GM12878 (cell line): ENCODE data around the gene MAP3K6.

Source experiments
- EP300 ChIP-seq, 2 experiments: fragments of 150-350 bp in 1 of 2; IDR thresholded peaks; 2 replicates each; pipeline ENCODE4 v1.6.1; 2011 to 2012; ENCODE audit warnings: low read depth in 2 of 2, low read length in 2 of 2, borderline replicate concordance in 1 of 2, improper control_type of control experiment in 1 of 2, inconsistent platforms in 1 of 2; ENCODE audit not compliant: control insufficient read depth in 1 of 2
- ETV6 ChIP-seq, 2 experiments: fragments of 450-650 bp in 1 of 2; IDR thresholded peaks in 1 of 2; conservative IDR thresholded peaks in 1 of 2; 2 replicates each; pipeline ENCODE4 v1.6.1; 2014; ENCODE audit warnings: antibody characterized with exemption in 1 of 2, borderline replicate concordance in 1 of 2, low read depth in 1 of 2, mild to moderate bottlenecking in 1 of 2, moderate library complexity in 1 of 2
- EZH2 ChIP-seq: IDR thresholded peaks from 2 replicates; pipeline ENCODE4 v1.6.1; 2012; ENCODE audit warnings: low read depth, mild to moderate bottlenecking, control low read depth, inconsistent platforms, low read length, borderline replicate concordance; ENCODE audit not compliant: control insufficient read depth
- FOS ChIP-seq: IDR thresholded peaks from 3 replicates; pipeline ENCODE4 v1.6.1; 2011; ENCODE audit warnings: borderline replicate concordance; ENCODE audit not compliant: insufficient read length; ENCODE audit errors: extremely low read depth
- FOXK2 ChIP-seq: fragments of 450-650 bp; IDR thresholded peaks from 2 replicates; pipeline ENCODE4 v1.6.1; 2017; ENCODE audit warnings: mild to moderate bottlenecking, moderate library complexity
- POLR2A ChIP-seq: IDR thresholded peaks from 2 replicates; pipeline ENCODE4 v1.6.1; 2011; ENCODE audit warnings: low read depth, mild to moderate bottlenecking, low read length
- RAD21 ChIP-seq: IDR thresholded peaks from 2 replicates; pipeline ENCODE4 v1.6.1; 2011; ENCODE audit warnings: mild to moderate bottlenecking, low read depth, low read length, moderate library complexity; ENCODE audit not compliant: insufficient read depth
- RAD51 ChIP-seq: fragments of 450-650 bp; IDR thresholded peaks from 2 replicates; pipeline ENCODE4 v1.6.1; 2016; ENCODE audit warnings: moderate library complexity, mild to moderate bottlenecking, inconsistent platforms
- RB1 ChIP-seq: fragments of 450-650 bp; formaldehyde crosslinking; IDR thresholded peaks from 2 replicates; pipeline ENCODE4 v1.6.1; 2017; ENCODE audit warnings: mild to moderate bottlenecking, borderline replicate concordance
- RCOR1 ChIP-seq: conservative IDR thresholded peaks from 2 replicates; pipeline ENCODE4 v1.6.1; 2012; ENCODE audit warnings: low read depth, low read length, improper control_type of control experiment
- RELA ChIP-seq: fragments of 450-650 bp; IDR thresholded peaks from 2 replicates; pipeline ENCODE4 v1.8.0; 2014; ENCODE audit warnings: borderline replicate concordance; ENCODE audit not compliant: partially characterized antibody
- TAF1 ChIP-seq: IDR thresholded peaks from 2 replicates; pipeline ENCODE4 v1.6.1; 2011; ENCODE audit warnings: mild to moderate bottlenecking, low read depth, low read length, borderline replicate concordance
- TF ChIP-seq, protein P1 (sequence below): IDR thresholded peaks from 2 replicates; pipeline ENCODE4 v1.6.1; 2011; ENCODE audit warnings: borderline replicate concordance, low read depth, mild to moderate bottlenecking, moderate library complexity, low read length; ENCODE audit not compliant: insufficient read depth, poor library complexity, severe bottlenecking
- TF ChIP-seq, protein P2 (sequence below): IDR thresholded peaks from 2 replicates; pipeline ENCODE4 v1.6.1; 2012; ENCODE audit warnings: mild to moderate bottlenecking, low read depth, low read length

DNA sequence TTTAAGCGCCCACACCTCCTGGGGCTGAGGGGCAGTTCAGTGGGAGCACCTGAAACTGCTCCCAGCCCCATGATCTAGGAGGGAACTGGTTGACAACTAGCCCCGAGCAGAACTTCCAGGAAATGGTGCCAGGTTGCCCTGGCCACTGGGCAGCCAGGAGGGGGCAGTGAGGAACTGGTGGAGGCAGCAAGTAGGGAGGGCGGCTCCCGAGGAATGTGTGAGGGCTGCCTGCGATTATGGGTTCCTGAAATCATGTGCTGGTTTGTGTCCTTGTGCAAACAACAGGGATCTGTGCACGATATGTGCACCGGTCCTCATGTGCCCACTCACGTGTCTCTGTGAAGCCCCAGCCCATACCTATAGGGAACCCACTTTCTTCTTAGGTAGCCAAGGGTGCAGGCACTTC, 35.6 kb upstream of the MAP3K6 start:
- no peak for TF ChIP-seq RAD51
- peak; percentile 55 for TF ChIP-seq RAD21
- no peak for TF ChIP-seq TAF1
- TF ChIP-seq RCOR1, result no peak
- no peak for TF ChIP-seq EP300 (IDR thresholded peaks at IDR 0.05; ENCODE audit: borderline replicate concordance in 1 of 2, control insufficient read depth in 1 of 2, low read depth in 2 of 2, low read length in 2 of 2)
- TF ChIP-seq FOS, result no peak
- TF ChIP-seq, protein P1, sequence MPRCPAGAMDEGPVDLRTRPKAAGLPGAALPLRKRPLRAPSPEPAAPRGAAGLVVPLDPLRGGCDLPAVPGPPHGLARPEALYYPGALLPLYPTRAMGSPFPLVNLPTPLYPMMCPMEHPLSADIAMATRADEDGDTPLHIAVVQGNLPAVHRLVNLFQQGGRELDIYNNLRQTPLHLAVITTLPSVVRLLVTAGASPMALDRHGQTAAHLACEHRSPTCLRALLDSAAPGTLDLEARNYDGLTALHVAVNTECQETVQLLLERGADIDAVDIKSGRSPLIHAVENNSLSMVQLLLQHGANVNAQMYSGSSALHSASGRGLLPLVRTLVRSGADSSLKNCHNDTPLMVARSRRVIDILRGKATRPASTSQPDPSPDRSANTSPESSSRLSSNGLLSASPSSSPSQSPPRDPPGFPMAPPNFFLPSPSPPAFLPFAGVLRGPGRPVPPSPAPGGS, result peak; percentile 6
- no peak for TF ChIP-seq EZH2
- no peak for TF ChIP-seq RELA
- TF ChIP-seq RB1, result no peak
- TF ChIP-seq, protein P2, sequence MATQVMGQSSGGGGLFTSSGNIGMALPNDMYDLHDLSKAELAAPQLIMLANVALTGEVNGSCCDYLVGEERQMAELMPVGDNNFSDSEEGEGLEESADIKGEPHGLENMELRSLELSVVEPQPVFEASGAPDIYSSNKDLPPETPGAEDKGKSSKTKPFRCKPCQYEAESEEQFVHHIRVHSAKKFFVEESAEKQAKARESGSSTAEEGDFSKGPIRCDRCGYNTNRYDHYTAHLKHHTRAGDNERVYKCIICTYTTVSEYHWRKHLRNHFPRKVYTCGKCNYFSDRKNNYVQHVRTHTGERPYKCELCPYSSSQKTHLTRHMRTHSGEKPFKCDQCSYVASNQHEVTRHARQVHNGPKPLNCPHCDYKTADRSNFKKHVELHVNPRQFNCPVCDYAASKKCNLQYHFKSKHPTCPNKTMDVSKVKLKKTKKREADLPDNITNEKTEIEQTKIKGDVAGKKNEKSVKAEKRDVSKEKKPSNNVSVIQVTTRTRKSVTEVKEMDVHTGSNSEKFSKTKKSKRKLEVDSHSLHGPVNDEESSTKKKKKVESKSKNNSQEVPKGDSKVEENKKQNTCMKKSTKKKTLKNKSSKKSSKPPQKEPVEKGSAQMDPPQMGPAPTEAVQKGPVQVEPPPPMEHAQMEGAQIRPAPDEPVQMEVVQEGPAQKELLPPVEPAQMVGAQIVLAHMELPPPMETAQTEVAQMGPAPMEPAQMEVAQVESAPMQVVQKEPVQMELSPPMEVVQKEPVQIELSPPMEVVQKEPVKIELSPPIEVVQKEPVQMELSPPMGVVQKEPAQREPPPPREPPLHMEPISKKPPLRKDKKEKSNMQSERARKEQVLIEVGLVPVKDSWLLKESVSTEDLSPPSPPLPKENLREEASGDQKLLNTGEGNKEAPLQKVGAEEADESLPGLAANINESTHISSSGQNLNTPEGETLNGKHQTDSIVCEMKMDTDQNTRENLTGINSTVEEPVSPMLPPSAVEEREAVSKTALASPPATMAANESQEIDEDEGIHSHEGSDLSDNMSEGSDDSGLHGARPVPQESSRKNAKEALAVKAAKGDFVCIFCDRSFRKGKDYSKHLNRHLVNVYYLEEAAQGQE, result no peak
- no peak for TF ChIP-seq ETV6 (conservative IDR thresholded peaks at IDR 0.05 in 1 of 2, IDR thresholded peaks at IDR 0.05 in 1 of 2; ENCODE audit: borderline replicate concordance in 1 of 2, low read depth in 1 of 2)
- no peak for TF ChIP-seq FOXK2
- 0 out of 2 replicates have a peak, but pooled peaks have one; percentile 37 for TF ChIP-seq POLR2A
